ENCODE measurements around the gene ADTRP. TPM values are rescaled to one million over a fixed set of nuclear protein-coding genes. Genes with fewer than 3 reads are reported as not detected.

ADTRP gene
- total RNA-seq, 2 donors from 2014 or later = 1.0 TPM; not detected in 1

DNA sequence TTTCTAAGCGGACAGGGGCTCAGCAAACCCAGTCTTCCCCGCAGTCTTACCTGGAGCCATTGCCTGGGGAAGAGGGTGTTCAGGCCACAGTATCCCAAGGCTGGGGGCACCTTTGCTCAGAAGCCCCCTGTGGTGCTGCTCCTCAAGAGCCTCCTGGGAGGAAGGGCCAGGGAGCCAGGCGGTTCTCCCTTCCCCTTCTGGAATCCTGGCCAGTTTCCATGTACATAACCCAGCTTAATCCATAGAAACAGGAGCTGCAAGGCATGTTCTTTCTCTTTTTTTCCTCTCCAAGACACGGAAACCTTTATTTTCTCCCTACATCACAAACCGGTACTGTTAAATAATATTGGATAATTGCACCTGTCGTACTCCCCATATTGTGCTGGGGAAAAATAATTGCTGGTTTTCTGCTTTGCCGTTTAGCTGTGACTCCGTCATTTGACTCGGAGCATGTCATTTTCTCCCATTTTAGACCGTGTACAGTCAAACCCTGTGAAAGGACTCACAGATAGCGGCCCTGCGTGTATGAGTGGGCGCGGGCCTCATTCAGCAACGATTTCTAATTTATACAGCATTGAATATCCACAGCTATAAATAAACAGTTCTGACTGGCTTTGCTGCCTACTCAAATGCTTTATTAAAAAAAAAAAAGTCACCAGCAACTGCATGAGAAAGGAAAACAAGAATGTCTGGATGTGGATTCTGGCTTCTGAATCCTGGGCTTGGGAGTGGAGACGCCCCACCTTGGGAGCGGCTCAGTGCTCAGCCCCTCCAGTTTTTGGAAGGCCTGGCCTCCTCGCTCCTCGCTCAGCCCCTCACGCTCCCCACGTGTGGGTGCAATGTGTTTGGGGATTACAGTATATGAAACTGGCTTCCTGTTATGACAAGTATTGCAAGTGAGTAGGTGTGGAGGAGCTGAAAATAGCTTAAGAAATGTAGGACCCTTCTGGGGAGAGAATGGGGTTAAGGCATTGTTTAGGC is 67.3 kb downstream of the ADTRP start:
- Mint-ChIP-seq H3K27me3 (peaks cover 0 to 2% of the 10 kb centered on the region in 2 donors), H3K36me3 (no peaks in the 10 kb centered on the region), H3K9me3 (no peaks in the 10 kb centered on the region), H3K4me3 (no peak overlapping the region), H3K4me1 (ENCODE audit: low read depth in 2 of 2) (peaks cover 0 to 5% of the 10 kb centered on the region in 2 donors), H3K27ac (peak overlapping the region; percentile 34 to 64)
- peak; percentile 58 to 65 for ATAC-seq
- DNase-seq (ENCODE audit: low spot score) = no peak

DNA sequence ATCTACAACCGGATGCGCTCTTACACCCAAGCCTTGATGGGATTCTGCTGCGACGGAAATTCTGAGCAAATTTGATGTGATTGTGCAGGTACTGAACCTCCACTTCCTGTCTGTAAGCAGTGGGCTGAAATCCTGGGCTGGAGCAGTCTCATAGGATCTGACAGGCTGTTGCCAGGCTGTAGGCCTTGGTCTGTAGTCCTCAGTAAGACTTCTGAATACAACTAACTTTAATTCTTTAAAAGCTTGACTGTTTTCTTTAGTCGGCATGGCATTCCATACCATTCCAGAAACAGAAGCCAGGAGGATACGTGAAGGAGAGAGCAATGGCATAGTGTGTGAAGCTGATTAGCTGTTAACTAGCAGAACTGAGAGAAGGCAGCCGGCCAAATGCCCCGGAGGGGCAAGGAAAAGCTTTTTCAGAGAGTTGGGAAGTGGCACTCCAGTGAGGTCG is 68.3 kb downstream of the ADTRP start:
- DNase-seq (ENCODE audit: low spot score) (no peak), ATAC-seq (no peak)
- no peaks in the 10 kb centered on the region for H3K36me3 Mint-ChIP-seq
- no peaks in the 10 kb centered on the region for H3K9me3 Mint-ChIP-seq
- peaks cover 0 to 2% of the 10 kb centered on the region in 2 donors for H3K27me3 Mint-ChIP-seq
- no peak overlapping the region for H3K4me3 Mint-ChIP-seq
- peaks cover 0 to 5% of the 10 kb centered on the region in 2 donors for H3K4me1 Mint-ChIP-seq (ENCODE audit: low read depth in 2 of 2)
- H3K27ac Mint-ChIP-seq = peak overlapping the region in 1 of 2 donors; percentile 67

- no peaks in the 10 kb centered on the region for H3K4me1 Mint-ChIP-seq (ENCODE audit: low read depth in 2 of 2)
- peaks cover 0 to 2% of the 10 kb centered on the region in 2 donors for H3K27me3 Mint-ChIP-seq
- ATAC-seq (no peak), DNase-seq (ENCODE audit: low spot score) (no peak)
- H3K36me3 Mint-ChIP-seq = no peaks in the 10 kb centered on the region
- no peak overlapping the region for H3K27ac Mint-ChIP-seq
- H3K4me3 Mint-ChIP-seq = no peak overlapping the region
- H3K9me3 Mint-ChIP-seq = no peaks in the 10 kb centered on the region
Observed at GRCh38 chr6:11706171-11706570, 72.4 kb downstream of the ADTRP start.

GRCh38 chr6:11705483-11705882 is 73.1 kb downstream of the ADTRP start:
- H3K27ac Mint-ChIP-seq = no peak overlapping the region

GRCh38 chr6:11705069-11705468 is 73.5 kb downstream of the ADTRP start:
- H3K27me3 Mint-ChIP-seq = peaks cover 0 to 2% of the 10 kb centered on the region in 2 donors
- H3K4me1 Mint-ChIP-seq (ENCODE audit: low read depth in 2 of 2) = no peaks in the 10 kb centered on the region
- ATAC-seq (no peak), DNase-seq (ENCODE audit: low spot score) (no peak)
- no peak overlapping the region for H3K27ac Mint-ChIP-seq
- H3K36me3 Mint-ChIP-seq = no peaks in the 10 kb centered on the region
- H3K4me3 Mint-ChIP-seq = no peak overlapping the region
- no peaks in the 10 kb centered on the region for H3K9me3 Mint-ChIP-seq

More at GRCh38 chr6:11705483-11705882, 73.1 kb downstream of the ADTRP start:
- no peaks in the 10 kb centered on the region for H3K36me3 Mint-ChIP-seq
- H3K9me3 Mint-ChIP-seq = no peaks in the 10 kb centered on the region
- no peaks in the 10 kb centered on the region for H3K4me1 Mint-ChIP-seq (ENCODE audit: low read depth in 2 of 2)
- peaks cover 0 to 2% of the 10 kb centered on the region in 2 donors for H3K27me3 Mint-ChIP-seq
- DNase-seq (ENCODE audit: low spot score) (no peak), ATAC-seq (no peak)
- H3K4me3 Mint-ChIP-seq = no peak overlapping the region

DNA sequence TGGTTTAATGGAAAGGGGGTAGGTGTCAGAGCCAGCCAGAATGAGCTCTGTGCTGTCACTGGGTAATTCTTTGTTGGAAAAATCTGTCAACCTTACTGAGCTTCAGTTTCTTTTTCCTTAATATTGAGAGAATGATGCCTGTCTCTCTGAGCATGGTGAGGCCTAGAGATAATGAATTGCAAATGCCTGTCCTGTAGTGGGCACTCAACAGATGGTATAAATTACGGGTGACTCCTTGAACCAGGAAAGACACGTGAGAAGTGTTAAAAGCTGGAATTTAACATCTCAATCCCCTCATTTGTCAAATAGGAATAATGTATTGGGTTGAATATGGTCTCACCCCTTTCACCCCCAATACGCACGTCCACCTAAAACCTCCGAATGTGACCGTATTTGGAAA is 74.9 kb downstream of the ADTRP start:
- Mint-ChIP-seq H3K9me3 (no peaks in the 10 kb centered on the region), H3K27ac (no peak overlapping the region), H3K36me3 (no peaks in the 10 kb centered on the region), H3K4me3 (no peak overlapping the region), H3K27me3 (peaks cover 0 to 2% of the 10 kb centered on the region in 2 donors), H3K4me1 (ENCODE audit: low read depth in 2 of 2) (no peaks in the 10 kb centered on the region)
- ATAC-seq = no peak
- DNase-seq (ENCODE audit: low spot score) = no peak

- Mint-ChIP-seq H3K27me3 (peaks cover 0 to 2% of the 10 kb centered on the region in 2 donors), H3K4me1 (ENCODE audit: low read depth in 2 of 2) (no peaks in the 10 kb centered on the region), H3K36me3 (no peaks in the 10 kb centered on the region), H3K9me3 (no peaks in the 10 kb centered on the region), H3K27ac (no peak overlapping the region), H3K4me3 (no peak overlapping the region)
- no peak for DNase-seq (ENCODE audit: low spot score)
- ATAC-seq = no peak
Observed at GRCh38 chr6:11702500-11703130, 76.0 kb downstream of the ADTRP start.

DNA sequence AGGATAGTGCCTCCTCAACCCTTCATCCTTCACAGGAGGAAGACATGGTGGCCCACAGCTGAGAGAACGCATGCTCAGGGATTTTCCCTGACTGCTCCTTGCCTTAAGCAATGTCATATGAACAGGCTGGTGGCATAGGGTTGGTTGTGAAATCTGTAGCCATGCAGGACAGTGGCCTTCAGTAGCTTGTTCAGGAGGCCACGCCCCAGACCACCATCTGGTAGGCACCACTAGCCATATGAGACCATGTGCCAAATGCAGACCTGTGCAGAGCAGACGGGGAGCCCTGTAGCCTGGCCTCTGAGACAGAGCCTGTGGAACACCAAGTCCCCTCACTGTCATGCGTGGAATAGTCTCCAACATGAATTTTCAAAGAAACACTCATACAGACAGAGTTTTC is 76.5 kb downstream of the ADTRP start:
- Mint-ChIP-seq H3K27ac (no peak overlapping the region), H3K27me3 (no peaks in the 10 kb centered on the region), H3K9me3 (no peaks in the 10 kb centered on the region), H3K4me1 (ENCODE audit: low read depth in 2 of 2) (no peaks in the 10 kb centered on the region), H3K36me3 (no peaks in the 10 kb centered on the region), H3K4me3 (no peak overlapping the region)
- ATAC-seq (peak in 1 of 2 donors; percentile 54), DNase-seq (ENCODE audit: low spot score) (no peak)

DNA sequence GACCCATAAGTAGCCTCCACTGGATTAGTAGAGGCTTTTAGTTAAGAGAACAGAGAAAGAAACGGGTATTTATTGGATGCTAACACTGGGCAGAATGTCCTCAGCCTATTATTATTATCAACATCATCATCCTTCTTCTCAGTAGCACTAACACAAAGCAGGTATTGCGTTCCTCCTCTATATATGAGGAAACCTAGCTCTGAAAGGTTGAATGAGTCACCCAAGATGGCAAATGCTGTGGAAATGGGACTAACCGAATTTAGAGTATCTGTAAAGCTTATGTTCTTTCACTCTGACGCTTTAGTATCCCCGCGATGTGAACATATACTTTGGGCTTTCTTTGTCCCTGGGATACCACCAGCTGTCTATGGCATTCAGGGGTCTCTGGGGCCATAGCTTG is 77.0 kb downstream of the ADTRP start:
- ATAC-seq (no peak), DNase-seq (ENCODE audit: low spot score) (no peak)
- Mint-ChIP-seq H3K36me3 (no peaks in the 10 kb centered on the region), H3K4me3 (no peak overlapping the region), H3K27ac (no peak overlapping the region), H3K27me3 (no peaks in the 10 kb centered on the region), H3K4me1 (ENCODE audit: low read depth in 2 of 2) (no peaks in the 10 kb centered on the region), H3K9me3 (no peaks in the 10 kb centered on the region)

DNA sequence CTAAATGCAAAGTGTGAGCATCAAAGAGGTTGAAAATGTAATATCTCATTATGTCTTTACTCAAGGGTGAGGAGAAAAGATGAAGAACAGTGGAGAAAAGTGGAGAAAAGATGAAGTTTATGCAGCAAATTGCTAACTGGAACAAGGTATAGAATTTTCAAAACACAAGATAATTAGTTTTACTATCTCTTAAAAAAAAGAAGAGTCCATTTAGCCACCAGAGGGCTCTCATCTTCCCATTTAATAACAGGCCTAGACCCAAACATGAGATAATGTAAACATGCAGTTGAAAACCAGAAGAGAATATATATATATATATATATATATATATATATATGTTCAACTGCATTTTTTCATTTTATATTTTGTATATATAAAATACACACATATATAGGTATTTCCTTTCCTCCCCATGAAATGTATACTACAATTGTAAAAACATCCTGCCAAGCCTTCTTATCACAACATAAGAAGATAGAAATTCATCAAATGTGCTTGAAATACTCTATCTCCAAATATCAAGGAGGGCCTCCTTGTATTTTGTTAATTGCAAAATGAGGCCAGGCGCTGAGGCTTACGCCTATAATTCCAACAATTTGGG is 78.4 kb downstream of the ADTRP start:
- DNase-seq (ENCODE audit: low spot score) (no peak), ATAC-seq (no peak)
- Mint-ChIP-seq H3K27ac (no peak overlapping the region), H3K4me1 (ENCODE audit: low read depth in 2 of 2) (no peaks in the 10 kb centered on the region), H3K36me3 (no peaks in the 10 kb centered on the region), H3K9me3 (no peaks in the 10 kb centered on the region), H3K4me3 (no peak overlapping the region), H3K27me3 (peaks cover 0 to 2% of the 10 kb centered on the region in 2 donors)

DNA sequence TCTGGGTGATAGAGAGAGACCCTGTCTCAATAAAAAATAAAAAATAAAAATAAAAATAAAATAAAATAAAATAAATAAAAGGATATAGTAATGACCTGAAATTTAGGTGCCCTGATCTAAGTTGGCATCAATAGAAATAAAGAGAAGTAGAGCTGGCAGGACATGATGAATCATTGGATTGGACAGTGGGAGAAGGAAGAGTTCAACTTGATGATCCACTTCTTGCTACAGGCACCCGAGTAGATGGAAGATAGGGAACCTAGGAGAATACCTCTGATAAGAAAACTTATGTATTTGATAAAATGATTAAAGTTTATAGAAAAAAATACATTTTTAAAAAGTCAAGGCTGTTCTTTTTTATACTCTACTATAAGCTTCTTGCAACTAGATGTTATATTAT is 79.0 kb downstream of the ADTRP start:
- Mint-ChIP-seq H3K27ac (no peak overlapping the region), H3K9me3 (no peaks in the 10 kb centered on the region), H3K36me3 (no peaks in the 10 kb centered on the region), H3K4me3 (no peak overlapping the region), H3K27me3 (peaks cover 0 to 2% of the 10 kb centered on the region in 2 donors), H3K4me1 (ENCODE audit: low read depth in 2 of 2) (no peaks in the 10 kb centered on the region)
- no peak for ATAC-seq
- DNase-seq (ENCODE audit: low spot score) = no peak

GRCh38 chr6:11692451-11693376 is 85.9 kb downstream of the ADTRP start:
- H3K36me3 Mint-ChIP-seq = no peaks in the 10 kb centered on the region
- H3K4me1 Mint-ChIP-seq (ENCODE audit: low read depth in 2 of 2) = no peaks in the 10 kb centered on the region
- no peak overlapping the region for H3K4me3 Mint-ChIP-seq
- H3K27ac Mint-ChIP-seq = no peak overlapping the region
- peaks cover 19 to 26% of the 10 kb centered on the region in 2 donors for H3K27me3 Mint-ChIP-seq
- DNase-seq (ENCODE audit: low spot score) = no peak
- peak in 1 of 2 donors; percentile 13 for ATAC-seq
- no peaks in the 10 kb centered on the region for H3K9me3 Mint-ChIP-seq

DNA sequence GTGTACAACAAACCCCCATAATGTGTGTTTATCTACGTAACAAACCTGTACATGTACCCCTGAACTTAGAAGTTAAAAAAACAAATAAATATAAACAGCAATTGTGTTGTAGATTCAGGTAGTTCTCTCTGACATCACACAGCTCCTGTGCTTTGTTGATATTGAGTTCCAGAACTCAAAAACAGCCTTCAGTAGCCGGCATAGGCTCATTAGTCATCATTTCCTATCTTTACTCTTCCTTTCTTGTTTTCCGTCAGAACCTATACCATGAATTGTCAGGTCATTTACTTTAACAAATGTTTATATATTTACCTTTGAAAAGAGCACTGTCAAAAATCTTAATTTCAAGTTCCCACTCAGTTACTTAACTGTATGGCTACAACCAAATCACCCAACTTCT is 88.8 kb downstream of the ADTRP start:
- H3K4me1 Mint-ChIP-seq (ENCODE audit: low read depth in 2 of 2) = no peaks in the 10 kb centered on the region
- DNase-seq (ENCODE audit: low spot score) (no peak), ATAC-seq (no peak)
- no peaks in the 10 kb centered on the region for H3K36me3 Mint-ChIP-seq
- H3K27ac Mint-ChIP-seq = no peak overlapping the region
- H3K4me3 Mint-ChIP-seq = no peak overlapping the region
- H3K27me3 Mint-ChIP-seq = peaks cover 22 to 31% of the 10 kb centered on the region in 2 donors
- no peaks in the 10 kb centered on the region for H3K9me3 Mint-ChIP-seq
